IMR-90 (cell line): ENCODE data around the gene LDAF1. TPM values are rescaled to one million over a fixed set of nuclear protein-coding genes. Genes with fewer than 3 reads are reported as not detected.

ENCODE experiments used
- ATAC-seq: fragments of 200-7000 bp; cut with Tn5 transposase; 2 replicates; pipeline ENCODE4 v1.9.1; 2020; ENCODE audit warnings: low read depth, mild to moderate bottlenecking, moderate library complexity
- BruUV-seq: library from RNA; stranded (reverse); fragments of 400-500 nt; replicated peaks from 2 replicates; lab custom pipeline; 2021; lab: Mats Ljungman, UMichigan
- CTCF ChIA-PET: fragments of 300-600 bp; formaldehyde crosslinking; extraction: SDS; loops from one replicate; lab custom pipeline; 2021; ENCODE audit warnings: antibody characterized with exemption; lab: Yijun Ruan, JAX
- POLR2A ChIA-PET: fragments of 300-600 bp; sonication (Branson Sonifier 250); formaldehyde crosslinking; loops from one replicate; lab custom pipeline; 2022; ENCODE audit warnings: antibody characterized with exemption; ENCODE audit not compliant: unreplicated experiment; lab: Charles Lee
- DNase-seq: peaks from one replicate; pipeline ENCODE4 v3.0.0; 2013
- H2AFZ ChIP-seq: replicated peaks from 2 replicates; pipeline ENCODE3; 2013; ENCODE audit warnings: low read length, mild to moderate bottlenecking; ENCODE audit not compliant: poor library complexity
- H2AK5ac ChIP-seq: 2 replicates; pipeline ENCODE4 v1.6.1; 2013; ENCODE audit warnings: low read depth, low read length, inconsistent platforms
- H2AK9ac ChIP-seq: replicated peaks from 2 replicates; pipeline ENCODE3; 2013; ENCODE audit warnings: mild to moderate bottlenecking, low read depth, low read length, moderate library complexity; ENCODE audit not compliant: poor library complexity
- H2BK120ac ChIP-seq: 2 replicates; pipeline ENCODE4 v1.6.1; 2013; ENCODE audit warnings: low read depth, low read length, inconsistent platforms
- H2BK15ac ChIP-seq: 3 replicates; pipeline ENCODE4 v1.6.1; 2013; ENCODE audit warnings: low read depth, low read length, inconsistent platforms
- H2BK20ac ChIP-seq: 2 replicates; pipeline ENCODE4 v1.6.1; 2013; ENCODE audit warnings: low read depth, mild to moderate bottlenecking, inconsistent platforms, low read length, moderate library complexity
- H2BK5ac ChIP-seq: 2 replicates; pipeline ENCODE4 v1.6.1; 2013; ENCODE audit warnings: mild to moderate bottlenecking, low read depth, low read length, inconsistent platforms; ENCODE audit not compliant: poor library complexity, severe bottlenecking
- H3K14ac ChIP-seq: replicated peaks from 2 replicates; pipeline ENCODE4 v1.6.1; 2013; ENCODE audit warnings: low read depth, low read length, inconsistent platforms
- H3K18ac ChIP-seq: 2 replicates; pipeline ENCODE4 v1.6.1; 2013; ENCODE audit warnings: low read depth, low read length, control low read depth
- H3K23ac ChIP-seq: 2 replicates; pipeline ENCODE4 v1.6.1; 2013; ENCODE audit warnings: low read depth, low read length, inconsistent platforms
- H3K27ac ChIP-seq: 2 replicates; pipeline ENCODE4 v1.5.1; 2013; ENCODE audit warnings: mild to moderate bottlenecking, control low read depth, low read length; ENCODE audit not compliant: insufficient read depth
- H3K27me3 ChIP-seq: 2 replicates; pipeline ENCODE4 v1.6.1; 2013; ENCODE audit warnings: low read length; ENCODE audit not compliant: control insufficient read depth, insufficient read depth
- H3K36me3 ChIP-seq: 2 replicates; pipeline ENCODE4 v1.6.1; 2013; ENCODE audit warnings: low read length, mixed read lengths; ENCODE audit not compliant: control insufficient read depth, insufficient read depth
- H3K4ac ChIP-seq: 2 replicates; pipeline ENCODE4 v1.6.1; 2013; ENCODE audit warnings: low read depth, low read length, inconsistent platforms
- H3K4me1 ChIP-seq: 2 replicates; pipeline ENCODE4 v1.6.1; 2013; ENCODE audit warnings: low read length, mixed read lengths; ENCODE audit not compliant: control insufficient read depth, insufficient read depth
- H3K4me2 ChIP-seq: 2 replicates; pipeline ENCODE4 v1.6.1; 2013; ENCODE audit warnings: low read depth, mild to moderate bottlenecking, control low read depth, low read length, moderate library complexity
- H3K4me3 ChIP-seq: 2 replicates; pipeline ENCODE4 v1.5.1; 2013; ENCODE audit warnings: low read depth, mild to moderate bottlenecking, control low read depth, low read length, moderate library complexity; ENCODE audit not compliant: insufficient read depth
- H3K56ac ChIP-seq: 2 replicates; pipeline ENCODE4 v1.6.1; 2013; ENCODE audit warnings: low read length, inconsistent platforms; ENCODE audit not compliant: insufficient read depth; ENCODE audit errors: extremely low read depth
- H3K79me1 ChIP-seq, 2 experiments: 2 replicates each; pipeline ENCODE4 v1.6.1; 2013; ENCODE audit warnings: low read length in 2 of 2, inconsistent platforms in 1 of 2, low read depth in 1 of 2
- H3K9ac ChIP-seq: 2 replicates; pipeline ENCODE4 v1.6.1; 2013; ENCODE audit warnings: low read depth, low read length, control low read depth
- H3K9me1 ChIP-seq: 2 replicates; pipeline ENCODE4 v1.6.1; 2013; ENCODE audit warnings: low read length, inconsistent platforms; ENCODE audit not compliant: insufficient read depth
- H3K9me3 ChIP-seq: 2 replicates; pipeline ENCODE4 v1.6.1; 2013; ENCODE audit warnings: low read length; ENCODE audit not compliant: control insufficient read depth, insufficient read depth
- H4K20me1 ChIP-seq: 2 replicates; pipeline ENCODE4 v1.6.1; 2013; ENCODE audit warnings: low read length, inconsistent platforms; ENCODE audit not compliant: insufficient read depth
- H4K5ac ChIP-seq: 2 replicates; pipeline ENCODE4 v1.6.1; 2013; ENCODE audit warnings: mild to moderate bottlenecking, low read depth, low read length, control low read depth
- H4K8ac ChIP-seq, 2 experiments: 2 replicates each; pipeline ENCODE4 v1.6.1; 2013; ENCODE audit warnings: low read depth in 2 of 2, low read length in 2 of 2, control low read depth in 1 of 2, inconsistent platforms in 1 of 2
- H4K91ac ChIP-seq: 2 replicates; pipeline ENCODE4 v1.6.1; 2013; ENCODE audit warnings: low read depth, low read length, inconsistent platforms; ENCODE audit not compliant: insufficient read depth
- BHLHE40 ChIP-seq: fragments of 150-350 bp; IDR thresholded peaks from 2 replicates; pipeline ENCODE4 v1.6.1; 2016; ENCODE audit warnings: mild to moderate bottlenecking, low read depth, low read length
- CEBPB ChIP-seq: IDR thresholded peaks from 2 replicates; pipeline ENCODE4 v1.6.1; 2012; ENCODE audit warnings: low read depth, low read length, improper control_type of control experiment
- CHD1 ChIP-seq: IDR thresholded peaks from 2 replicates; pipeline ENCODE4 v1.6.1; 2012; ENCODE audit warnings: low read depth, low read length, improper control_type of control experiment
- FOS ChIP-seq: fragments of 150-350 bp; IDR thresholded peaks from 2 replicates; pipeline ENCODE4 v1.6.1; 2016; ENCODE audit warnings: low read depth, low read length
- MAFK ChIP-seq: IDR thresholded peaks from 2 replicates; pipeline ENCODE4 v1.6.1; 2012; ENCODE audit warnings: low read depth, low read length, improper control_type of control experiment
- MAZ ChIP-seq: IDR thresholded peaks from 2 replicates; pipeline ENCODE4 v1.6.1; 2012; ENCODE audit warnings: low read depth, mild to moderate bottlenecking, low read length, improper control_type of control experiment, moderate library complexity, borderline replicate concordance
- MXI1 ChIP-seq: IDR thresholded peaks from 2 replicates; pipeline ENCODE4 v1.6.1; 2012; ENCODE audit warnings: low read depth, mild to moderate bottlenecking, low read length, moderate library complexity, borderline replicate concordance
- NFE2L2 ChIP-seq: fragments of 150-350 bp; IDR thresholded peaks from 2 replicates; pipeline ENCODE4 v1.6.1; 2016; ENCODE audit warnings: low read depth, mild to moderate bottlenecking, low read length
- POLR2A ChIP-seq: IDR thresholded peaks from 2 replicates; pipeline ENCODE4 v1.6.1; 2012; ENCODE audit warnings: mild to moderate bottlenecking, low read depth, low read length
- RAD21 ChIP-seq: IDR thresholded peaks from 2 replicates; pipeline ENCODE4 v1.6.1; 2012; ENCODE audit warnings: low read length, improper control_type of control experiment
- RCOR1 ChIP-seq: IDR thresholded peaks from 2 replicates; pipeline ENCODE4 v1.6.1; 2012; ENCODE audit warnings: mild to moderate bottlenecking, low read length, improper control_type of control experiment; ENCODE audit not compliant: insufficient replicate concordance
- RFX5 ChIP-seq: IDR thresholded peaks from 2 replicates; pipeline ENCODE4 v1.8.0; 2012; ENCODE audit warnings: low read depth, mild to moderate bottlenecking, low read length, moderate library complexity
- SMC3 ChIP-seq: fragments of 150-350 bp; IDR thresholded peaks from 2 replicates; pipeline ENCODE4 v1.6.1; 2016; ENCODE audit warnings: low read depth, mild to moderate bottlenecking, antibody characterized with exemption, low read length, moderate library complexity
- WGBS, 2 experiments: methylation state at CpG; one replicate each; pipeline versions ENCODE4 v1.1.5 to v1.1.7; 2013; ENCODE audit warnings: missing lambda C conversion rate in 2 of 2; ENCODE audit not compliant: insufficient read length in 1 of 2; ENCODE audit errors: extremely low coverage in 2 of 2; 5-methylcytosine and 5-hydroxymethylcytosine counted together
- dilution Hi-C: fragments of 300-500 bp; cut with HindIII; formaldehyde crosslinking; loops from one replicate; pipeline ENCODE4 v1.14.3; 2018; ENCODE audit warnings: low sequenced_read_pairs; ENCODE audit not compliant: unreplicated experiment
- in situ Hi-C: fragments of 300-500 bp; cut with MboI; formaldehyde crosslinking; loops from 3 replicates; pipeline ENCODE4 v1.14.3; 2019; ENCODE audit warnings: low sequenced_read_pairs, inconsistent platforms, mixed read lengths
- intact Hi-C: fragments of 100-400 bp; cut with micrococcal nuclease; formaldehyde crosslinking; loops from 2 replicates; pipeline ENCODE4 v1.10.0; 2022
- polyA plus RNA-seq, 3 experiments: library from polyadenylated mRNA; depleted of rRNA; stranded (reverse); fragments of >200 nt; gene quantifications; 2 replicates each; pipeline ENCODE4 v1.2.3, GENCODE V29; 2012; ENCODE audit warnings: low replicate concordance in 1 of 3
- total RNA-seq: library from RNA; depleted of rRNA; stranded (reverse); fragments of >200 nt; gene quantifications from 2 replicates; pipeline ENCODE4 v1.2.3, GENCODE V29; 2012
- TF ChIP-seq, protein P1 (sequence below): fragments of 150-350 bp; IDR thresholded peaks from 2 replicates; pipeline ENCODE4 v1.6.1; 2016; ENCODE audit warnings: low read depth, mild to moderate bottlenecking, low read length, moderate library complexity, borderline replicate concordance
- TF ChIP-seq, protein P2 (sequence below): fragments of 150-350 bp; IDR thresholded peaks from 2 replicates; pipeline ENCODE4 v1.6.1; 2017; ENCODE audit warnings: mild to moderate bottlenecking, antibody characterized with exemption, low read length, low read depth
- TF ChIP-seq, protein P3 (sequence below): conservative IDR thresholded peaks from 2 replicates; pipeline ENCODE4 v1.5.1; 2012; ENCODE audit warnings: mild to moderate bottlenecking, low read depth, low read length, improper control_type of control experiment

Gene LDAF1
- total and polyA plus RNA-seq, 2 of the 4 experiments (the other 2 are of a cell fraction), result 21.0 to 62.2 TPM

DNA sequence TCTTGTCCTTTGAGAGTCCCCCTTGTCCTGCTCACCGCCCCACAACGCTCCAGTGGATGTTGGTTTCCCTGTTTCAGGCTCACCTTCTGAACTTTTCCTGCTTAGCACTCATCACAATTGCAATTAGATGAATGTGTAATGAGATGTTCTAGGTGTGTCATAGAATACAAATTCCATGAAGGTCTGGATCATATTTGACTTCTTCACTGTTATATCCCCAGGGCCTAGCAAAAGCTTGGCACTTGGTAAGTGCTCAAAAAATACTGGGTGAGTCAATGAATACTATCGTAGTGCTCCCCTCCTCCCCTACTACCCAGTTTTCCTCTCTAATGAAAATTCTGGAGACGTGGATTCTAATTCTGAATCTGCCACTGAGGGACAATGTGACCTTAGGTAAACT is 40.9 kb upstream of the LDAF1 start:
- H3K4me3 ChIP-seq, result no peak overlapping the region
- no peak overlapping the region for H2BK15ac ChIP-seq
- H3K56ac ChIP-seq, result no peak overlapping the region
- DNase-seq, result no peak
- ATAC-seq, result no peak
- no peaks in the 10 kb centered on the region for H3K27me3 ChIP-seq
- H2BK120ac ChIP-seq, result no peak overlapping the region
- no peak overlapping the region for H3K18ac ChIP-seq
- 80% methylated on average over 1 of the region's 4 CpGs; no CpG with 5 or more reads in 1 of the 2 experiments for WGBS, 2 experiments
- no peak overlapping the region for H2AFZ ChIP-seq
- no peak overlapping the region for H3K4me2 ChIP-seq
- no peak overlapping the region for H3K4ac ChIP-seq
- H4K91ac ChIP-seq, result no peak overlapping the region
- H2BK20ac ChIP-seq, result no peak overlapping the region
- no peak overlapping the region for H4K5ac ChIP-seq
- no peak overlapping the region for H3K9ac ChIP-seq
- H3K27ac ChIP-seq, result no peak overlapping the region
- dilution Hi-C loops, result no loop called here
- no peaks in the 10 kb centered on the region for H3K4me1 ChIP-seq
- ChIA-PET CTCF (no interaction called here), POLR2A (no interaction called here)
- no TSS peak for BruUV-seq
- H2AK5ac ChIP-seq, result no peak overlapping the region
- H4K20me1 ChIP-seq, result no peaks in the 10 kb centered on the region
- H3K79me1 ChIP-seq, result no peaks in the 10 kb centered on the region
- intact Hi-C loops, result no loop called here
- no peak overlapping the region for H2AK9ac ChIP-seq
- no peaks in the 10 kb centered on the region for H3K36me3 ChIP-seq
- TF ChIP-seq, protein P1, sequence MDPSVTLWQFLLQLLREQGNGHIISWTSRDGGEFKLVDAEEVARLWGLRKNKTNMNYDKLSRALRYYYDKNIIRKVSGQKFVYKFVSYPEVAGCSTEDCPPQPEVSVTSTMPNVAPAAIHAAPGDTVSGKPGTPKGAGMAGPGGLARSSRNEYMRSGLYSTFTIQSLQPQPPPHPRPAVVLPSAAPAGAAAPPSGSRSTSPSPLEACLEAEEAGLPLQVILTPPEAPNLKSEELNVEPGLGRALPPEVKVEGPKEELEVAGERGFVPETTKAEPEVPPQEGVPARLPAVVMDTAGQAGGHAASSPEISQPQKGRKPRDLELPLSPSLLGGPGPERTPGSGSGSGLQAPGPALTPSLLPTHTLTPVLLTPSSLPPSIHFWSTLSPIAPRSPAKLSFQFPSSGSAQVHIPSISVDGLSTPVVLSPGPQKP, result no peak
- TF ChIP-seq CHD1 (no peak), MXI1 (no peak), FOS (no peak), NFE2L2 (no peak), SMC3 (no peak), RFX5 (no peak), MAFK (no peak), BHLHE40 (no peak), CEBPB (no peak), POLR2A (no peak), RCOR1 (no peak), RAD21 (no peak), MAZ (no peak)
- TF ChIP-seq, protein P2, sequence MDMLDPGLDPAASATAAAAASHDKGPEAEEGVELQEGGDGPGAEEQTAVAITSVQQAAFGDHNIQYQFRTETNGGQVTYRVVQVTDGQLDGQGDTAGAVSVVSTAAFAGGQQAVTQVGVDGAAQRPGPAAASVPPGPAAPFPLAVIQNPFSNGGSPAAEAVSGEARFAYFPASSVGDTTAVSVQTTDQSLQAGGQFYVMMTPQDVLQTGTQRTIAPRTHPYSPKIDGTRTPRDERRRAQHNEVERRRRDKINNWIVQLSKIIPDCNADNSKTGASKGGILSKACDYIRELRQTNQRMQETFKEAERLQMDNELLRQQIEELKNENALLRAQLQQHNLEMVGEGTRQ, result no peak
- TF ChIP-seq, protein P3, sequence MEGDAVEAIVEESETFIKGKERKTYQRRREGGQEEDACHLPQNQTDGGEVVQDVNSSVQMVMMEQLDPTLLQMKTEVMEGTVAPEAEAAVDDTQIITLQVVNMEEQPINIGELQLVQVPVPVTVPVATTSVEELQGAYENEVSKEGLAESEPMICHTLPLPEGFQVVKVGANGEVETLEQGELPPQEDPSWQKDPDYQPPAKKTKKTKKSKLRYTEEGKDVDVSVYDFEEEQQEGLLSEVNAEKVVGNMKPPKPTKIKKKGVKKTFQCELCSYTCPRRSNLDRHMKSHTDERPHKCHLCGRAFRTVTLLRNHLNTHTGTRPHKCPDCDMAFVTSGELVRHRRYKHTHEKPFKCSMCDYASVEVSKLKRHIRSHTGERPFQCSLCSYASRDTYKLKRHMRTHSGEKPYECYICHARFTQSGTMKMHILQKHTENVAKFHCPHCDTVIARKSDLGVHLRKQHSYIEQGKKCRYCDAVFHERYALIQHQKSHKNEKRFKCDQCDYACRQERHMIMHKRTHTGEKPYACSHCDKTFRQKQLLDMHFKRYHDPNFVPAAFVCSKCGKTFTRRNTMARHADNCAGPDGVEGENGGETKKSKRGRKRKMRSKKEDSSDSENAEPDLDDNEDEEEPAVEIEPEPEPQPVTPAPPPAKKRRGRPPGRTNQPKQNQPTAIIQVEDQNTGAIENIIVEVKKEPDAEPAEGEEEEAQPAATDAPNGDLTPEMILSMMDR, result no peak
- H4K8ac ChIP-seq, result no peak overlapping the region
- H3K9me3 ChIP-seq, result no peaks in the 10 kb centered on the region
- in situ Hi-C loops, result no loop called here
- no peak overlapping the region for H2BK5ac ChIP-seq
- H3K14ac ChIP-seq, result no peak overlapping the region
- no peaks in the 10 kb centered on the region for H3K9me1 ChIP-seq
- no peak overlapping the region for H3K23ac ChIP-seq
